Stimulated activated CD4-positive, alpha-beta T cell treated with anti-CD3 and anti-CD28 coated beads, Interleukin-4, amount 100 ng/mL, for 48 hours (primary cell): ENCODE results near the gene WDFY2.
"Not testable (repeated sequence)": the region's sequence is repeated elsewhere in the genome, so short reads cannot be mapped to it uniquely, and the experiment has no call there.

Source experiments
- DNase-seq, 2 donors: peaks; one replicate each; pipeline ENCODE4 v3.0.0-alpha.2; 2020; ENCODE audit warnings: low read depth in 2 of 2

Gene WDFY2

GRCh38 chr13:51564252-51564651 is 20.0 kb upstream of the WDFY2 start:
- no peak for DNase-seq

- DNase-seq: no peak
These were observed 19.6 kb upstream of the WDFY2 start for GRCh38 chr13:51564671-51565070.

GRCh38 chr13:51569001-51569400 is 15.3 kb upstream of the WDFY2 start:
- DNase-seq: not testable (repeated sequence)

- no peak for DNase-seq
These were observed 7.5 kb upstream of the WDFY2 start for GRCh38 chr13:51576754-51577153.

GRCh38 chr13:51577690-51578089 is 6.6 kb upstream of the WDFY2 start:
- no peak for DNase-seq

GRCh38 chr13:51579676-51580075 is 4.6 kb upstream of the WDFY2 start:
- DNase-seq: no peak

GRCh38 chr13:51581148-51581820 is 3.0 kb upstream of the WDFY2 start:
- no peak for DNase-seq

- DNase-seq: no peak
These were observed 790 bp upstream of the WDFY2 start for GRCh38 chr13:51583469-51583874.

- peak; percentile 46 to 55 for DNase-seq
These were observed 740 bp downstream of the WDFY2 start for GRCh38 chr13:51584731-51585672.

GRCh38 chr13:51585696-51586095 is 1.4 kb downstream of the WDFY2 start:
- no peak for DNase-seq

GRCh38 chr13:51587372-51587771 is 3.1 kb downstream of the WDFY2 start:
- DNase-seq: no peak

- no peak for DNase-seq
These were observed 4.2 kb downstream of the WDFY2 start for GRCh38 chr13:51588406-51588949.

GRCh38 chr13:51589793-51590192 is 5.5 kb downstream of the WDFY2 start:
- DNase-seq: no peak

GRCh38 chr13:51590231-51590970 is 6.1 kb downstream of the WDFY2 start:
- no peak for DNase-seq

- DNase-seq: no peak
These were observed 6.8 kb downstream of the WDFY2 start for GRCh38 chr13:51590971-51591627.

GRCh38 chr13:51591938-51592337 is 7.7 kb downstream of the WDFY2 start:
- DNase-seq: not testable (repeated sequence)

- DNase-seq: no peak
These were observed 10.2 kb downstream of the WDFY2 start for GRCh38 chr13:51594432-51594831.

GRCh38 chr13:51595416-51595815 is 11.2 kb downstream of the WDFY2 start:
- no peak for DNase-seq

- no peak for DNase-seq
These were observed 12.3 kb downstream of the WDFY2 start for GRCh38 chr13:51596541-51596940.

- no peak for DNase-seq
These were observed 15.3 kb downstream of the WDFY2 start for GRCh38 chr13:51599444-51600176.

- no peak for DNase-seq
These were observed 16.4 kb downstream of the WDFY2 start for GRCh38 chr13:51600703-51601102.
